Measurements from ENCODE around the gene THAP7. TPM values are rescaled to one million over a fixed set of nuclear protein-coding genes. Genes with fewer than 3 reads are reported as not detected.

THAP7 gene
- polyA plus RNA-seq, 1 donor (not counting 4 experiments of a cell fraction or from before 2014, with no cell fraction given), result 10.4 TPM

GRCh38 chr22:21000207-21000986 lies 1.5 kb downstream of the THAP7 start:
- no peaks in the 10 kb centered on the region for H3K9me3 ChIP-seq (ENCODE audit: control insufficient read depth, low read depth, low read length)
- H4K20me1 ChIP-seq (ENCODE audit: control insufficient read depth, extremely low read depth, insufficient read depth, low read length), result no peaks in the 10 kb centered on the region
- peaks cover 20% of the 10 kb centered on the region for H3K4me1 ChIP-seq (ENCODE audit: control insufficient read depth, extremely low read depth, insufficient read depth, low read length)
- peaks cover 28% of the 10 kb centered on the region for H3K79me2 ChIP-seq (ENCODE audit: control insufficient read depth, insufficient read depth, low read length)
- TF ChIP-seq EZH2 (IDR thresholded peaks at IDR 0.05; ENCODE audit: low read length) (no peak), CTCF (optimal IDR thresholded peaks at IDR 0.05 in 1 of 3, IDR thresholded peaks at IDR 0.05 in 1 of 3, conservative IDR thresholded peaks at IDR 0.05 in 1 of 3; ENCODE audit: extremely low read depth in 1 of 3, insufficient read depth in 2 of 3, low read length in 3 of 3) (peak in 1 of 3 experiments; percentile 24)
- no peaks in the 10 kb centered on the region for H3K9me1 ChIP-seq (ENCODE audit: control insufficient read depth, extremely low read depth, insufficient read depth, low read length)
- no peak overlapping the region for H2AFZ ChIP-seq (ENCODE audit: control insufficient read depth, low read length)
- DNase-seq (ENCODE audit: low read depth, low spot score) (no peak), FAIRE-seq (no peak)
- dilution Hi-C loops (cut with MboI; ENCODE audit: extremely low pct_ligation_motif_present, low sequenced_read_pairs), result no loop called here
- peak overlapping the region; percentile 83 to 91 (median 90) for H3K4me3 ChIP-seq (ENCODE audit: control insufficient read depth in 2 of 3, extremely low read depth in 1 of 3, insufficient read depth in 2 of 3, low read depth in 1 of 3, low read length in 3 of 3)
- no peaks in the 10 kb centered on the region for H3K27me3 ChIP-seq (ENCODE audit: control insufficient read depth, extremely low read depth, insufficient read depth, low read length)
- peak overlapping the region; percentile 94 for H3K9ac ChIP-seq (ENCODE audit: control insufficient read depth, extremely low read depth, insufficient read depth, low read length)
- H3K36me3 ChIP-seq (ENCODE audit: control insufficient read depth in 2 of 2, extremely low read depth in 1 of 2, insufficient read depth in 2 of 2, low read length in 2 of 2), result peaks cover 17 to 20% of the 10 kb centered on the region in 2 experiments
- H3K27ac ChIP-seq (ENCODE audit: control insufficient read depth, insufficient read depth, low read length), result peak overlapping the region; percentile 93
- H3K4me2 ChIP-seq (ENCODE audit: control insufficient read depth, extremely low read depth, insufficient read depth, low read depth, low read length), result peak overlapping the region; percentile 99

- Histone ChIP-seq H3K9ac (ENCODE audit: control insufficient read depth, extremely low read depth, insufficient read depth, low read length) (no peak overlapping the region), H3K9me3 (ENCODE audit: control insufficient read depth, low read depth, low read length) (no peaks in the 10 kb centered on the region), H2AFZ (ENCODE audit: control insufficient read depth, low read length) (no peak overlapping the region), H3K4me2 (ENCODE audit: control insufficient read depth, extremely low read depth, insufficient read depth, low read depth, low read length) (peak overlapping the region; percentile 99), H3K27me3 (ENCODE audit: control insufficient read depth, extremely low read depth, insufficient read depth, low read length) (no peaks in the 10 kb centered on the region), H3K27ac (ENCODE audit: control insufficient read depth, insufficient read depth, low read length) (no peak overlapping the region), H4K20me1 (ENCODE audit: control insufficient read depth, extremely low read depth, insufficient read depth, low read length) (no peaks in the 10 kb centered on the region), H3K4me1 (ENCODE audit: control insufficient read depth, extremely low read depth, insufficient read depth, low read length) (peaks cover 20% of the 10 kb centered on the region), H3K36me3 (ENCODE audit: control insufficient read depth in 2 of 2, extremely low read depth in 1 of 2, insufficient read depth in 2 of 2, low read length in 2 of 2) (peaks cover 17 to 23% of the 10 kb centered on the region in 2 experiments), H3K79me2 (ENCODE audit: control insufficient read depth, insufficient read depth, low read length) (peaks cover 28% of the 10 kb centered on the region), H3K4me3 (ENCODE audit: control insufficient read depth in 2 of 3, extremely low read depth in 1 of 3, insufficient read depth in 2 of 3, low read depth in 1 of 3, low read length in 3 of 3) (no peak overlapping the region), H3K9me1 (ENCODE audit: control insufficient read depth, extremely low read depth, insufficient read depth, low read length) (no peaks in the 10 kb centered on the region)
- TF ChIP-seq EZH2 (IDR thresholded peaks at IDR 0.05; ENCODE audit: low read length), result no peak
- no peak for TF ChIP-seq CTCF (optimal IDR thresholded peaks at IDR 0.05 in 1 of 3, IDR thresholded peaks at IDR 0.05 in 1 of 3, conservative IDR thresholded peaks at IDR 0.05 in 1 of 3; ENCODE audit: extremely low read depth in 1 of 3, insufficient read depth in 2 of 3, low read length in 3 of 3)
- dilution Hi-C loops (cut with MboI; ENCODE audit: extremely low pct_ligation_motif_present, low sequenced_read_pairs), result no loop called here
- FAIRE-seq (no peak), DNase-seq (ENCODE audit: low read depth, low spot score) (no peak)
Measured at GRCh38 chr22:20999350-21000206, 2.3 kb downstream of the THAP7 start.
